Naive thymus-derived CD8-positive, alpha-beta T cell (primary cell): ENCODE data around the gene RAD52. TPM values are rescaled to one million over a fixed set of nuclear protein-coding genes. Genes with fewer than 3 reads are reported as not detected.

ENCODE experiments used
- ATAC-seq, 2 donors: fragments of 150-1000 bp; cut with Tn5 transposase in 1 of 2; sonication (Bioruptor Pico), chemical (Tn5 transposase) in 1 of 2; 1 replicate in 1 of 2; 2 replicates in 1 of 2; pipeline ENCODE4 v1.10.0; 2021; ENCODE audit warnings: mild to moderate bottlenecking in 2 of 2, moderate library complexity in 2 of 2
- POLR2A ChIA-PET: fragments of 350-600 bp; sonication (Branson Sonifier 250); formaldehyde crosslinking; loops from one replicate; lab custom pipeline; 2021; ENCODE audit warnings: antibody characterized with exemption; lab: Charles Lee
- DNase-seq, 10 donors: peaks; one replicate each; pipeline versions ENCODE4 v3.0.0 to v3.0.0-alpha.2; 2020 to 2022
- H3K27ac Mint-ChIP-seq, 10 donors: one replicate each; pipeline ENCODE4 v1.8.0; 2020 to 2022; ENCODE audit warnings: mild to moderate bottlenecking in 10 of 10, mixed read lengths in 10 of 10, moderate library complexity in 4 of 10, inconsistent platforms in 1 of 10
- H3K27me3 Mint-ChIP-seq, 5 donors: one replicate each; pipeline ENCODE4 v1.8.0; 2021 to 2022; ENCODE audit warnings: mixed read lengths in 5 of 5
- H3K36me3 Mint-ChIP-seq, 3 donors: one replicate each; pipeline ENCODE4 v1.8.0; 2020 to 2022; ENCODE audit warnings: mixed read lengths in 3 of 3, mild to moderate bottlenecking in 2 of 3, inconsistent platforms in 1 of 3
- H3K4me1 Mint-ChIP-seq, 4 donors: one replicate each; pipeline ENCODE4 v1.8.0; 2021 to 2022; ENCODE audit warnings: mixed read lengths in 4 of 4
- H3K4me3 Mint-ChIP-seq, 10 donors: one replicate each; pipeline ENCODE4 v1.8.0; 2020 to 2022; ENCODE audit warnings: mild to moderate bottlenecking in 10 of 10, mixed read lengths in 10 of 10, moderate library complexity in 6 of 10, inconsistent platforms in 1 of 10
- H3K9me3 Mint-ChIP-seq, 9 donors: one replicate each; pipeline ENCODE4 v1.8.0; 2020 to 2022; ENCODE audit warnings: mixed read lengths in 9 of 9, mild to moderate bottlenecking in 3 of 9, inconsistent platforms in 1 of 9, moderate library complexity in 1 of 9
- polyA plus RNA-seq, 3 donors: library from polyadenylated mRNA; unstranded; fragments of 300-500 nt; fragmentation: Illumina TruSeq; gene quantifications; one replicate each; pipeline ENCODE4 v1.2.3, GENCODE V29; 2021
- total RNA-seq, 8 experiments: library from RNA in 2 of 8; stranded (reverse) in 2 of 8; gene quantifications; one replicate each; pipeline ENCODE4 v1.2.3 and lab custom pipeline; 2021 to 2026

Gene RAD52
- total and polyA plus RNA-seq, 5 experiments from 2014 or later: 2.1 to 30.0 (median 4.9) TPM

DNA sequence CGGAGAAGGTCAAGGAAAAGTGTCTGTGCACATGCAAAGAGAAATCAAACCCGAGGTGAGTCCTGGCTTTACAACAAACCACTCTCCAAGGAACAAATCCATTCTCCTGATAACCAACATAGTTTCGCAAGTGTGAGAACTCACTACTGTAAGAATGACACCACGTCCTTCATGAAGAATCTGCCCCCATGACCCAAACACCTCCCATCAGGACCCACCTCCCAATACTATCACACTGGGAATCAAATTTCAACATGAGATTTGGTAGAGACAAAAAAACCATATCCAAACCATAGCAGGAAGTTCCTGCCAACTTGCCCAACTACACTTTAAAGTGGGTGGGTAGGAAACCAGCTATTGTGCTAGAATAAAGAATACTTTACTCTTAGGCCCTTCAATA, 39.2 kb upstream of the RAD52 start:
- POLR2A ChIA-PET: interaction anchor here (1.4 kb wide), 1 partner anchor 39 kb away, joined by 6 read pairs; the partner anchor contains the start of gene RAD52
- H3K4me1 Mint-ChIP-seq: peaks cover 23 to 40% (median 39%) of the 10 kb centered on the region in 4 donors
- peak overlapping the region; percentile 0 to 96 (median 90) for H3K4me3 Mint-ChIP-seq
- DNase-seq (peak in 2 of 10 donors; percentile 19 to 28), ATAC-seq (no peak)
- H3K36me3 Mint-ChIP-seq: peaks cover 0 to 1% (median 0%) of the 10 kb centered on the region in 3 donors
- peak overlapping the region in 9 of 10 donors; percentile 45 to 97 (median 91) for H3K27ac Mint-ChIP-seq
- H3K27me3 Mint-ChIP-seq: no peaks in the 10 kb centered on the region
- no peaks in the 10 kb centered on the region for H3K9me3 Mint-ChIP-seq

DNA sequence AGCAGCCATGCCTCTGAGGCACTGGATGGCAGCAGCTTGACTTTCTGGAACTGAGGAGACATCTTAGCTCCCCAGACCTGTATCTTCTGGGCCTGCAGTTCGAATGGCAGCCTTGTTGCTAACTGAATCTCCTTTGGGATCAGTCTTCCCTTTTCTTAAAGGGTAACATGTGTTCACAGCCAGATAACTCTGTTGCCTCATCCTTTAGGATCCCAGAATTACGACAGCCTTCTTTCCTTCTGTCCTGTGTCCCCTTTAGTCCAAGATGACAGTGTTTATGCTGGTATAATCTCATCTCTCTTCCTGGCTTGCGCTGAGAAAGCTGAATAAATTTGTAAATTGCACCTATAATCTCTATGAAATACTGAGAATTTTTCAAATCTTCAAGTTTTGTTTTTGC, 32.5 kb upstream of the RAD52 start:
- Mint-ChIP-seq H3K27ac (peak overlapping the region in 1 of 10 donors; percentile 1), H3K9me3 (no peaks in the 10 kb centered on the region), H3K4me1 (no peaks in the 10 kb centered on the region), H3K36me3 (no peaks in the 10 kb centered on the region), H3K4me3 (no peak overlapping the region), H3K27me3 (no peaks in the 10 kb centered on the region)
- POLR2A ChIA-PET: no interaction called here
- ATAC-seq (no peak), DNase-seq (no peak)

DNA sequence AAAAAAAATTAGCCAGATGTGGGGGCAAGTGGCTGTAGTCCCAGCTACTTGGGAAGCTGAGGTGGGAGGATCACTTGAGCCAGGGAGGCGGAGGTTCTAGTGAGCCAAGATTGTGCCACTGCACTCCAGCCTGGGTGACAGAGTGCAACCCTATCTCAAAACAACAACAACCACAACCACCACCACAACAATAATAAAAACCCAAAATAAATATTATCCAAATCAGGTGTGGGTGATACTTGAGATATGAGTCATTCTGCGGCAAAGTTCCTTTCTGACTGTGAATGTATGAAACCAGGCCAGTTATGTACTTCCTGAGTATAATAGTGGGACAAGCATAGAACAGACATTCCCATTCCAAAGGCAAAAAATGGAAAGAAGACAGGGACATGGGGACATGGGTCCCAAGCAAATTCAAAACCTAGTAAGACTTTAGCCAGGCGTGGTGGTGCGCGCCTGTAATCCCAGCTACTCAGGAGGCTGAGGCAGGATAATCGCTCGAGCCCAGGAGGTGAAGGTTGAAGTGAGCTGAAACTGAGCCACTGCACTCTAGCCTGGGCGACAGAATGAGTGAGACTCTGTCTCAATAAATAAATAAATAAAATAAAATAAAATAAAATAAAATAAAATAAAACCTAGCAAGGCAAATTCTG, 31.8 kb upstream of the RAD52 start:
- Mint-ChIP-seq H3K27me3 (no peaks in the 10 kb centered on the region), H3K27ac (no peak overlapping the region), H3K36me3 (no peaks in the 10 kb centered on the region), H3K4me1 (no peaks in the 10 kb centered on the region), H3K4me3 (no peak overlapping the region), H3K9me3 (no peaks in the 10 kb centered on the region)
- no peak for ATAC-seq
- POLR2A ChIA-PET: no interaction called here
- no peak for DNase-seq

DNA sequence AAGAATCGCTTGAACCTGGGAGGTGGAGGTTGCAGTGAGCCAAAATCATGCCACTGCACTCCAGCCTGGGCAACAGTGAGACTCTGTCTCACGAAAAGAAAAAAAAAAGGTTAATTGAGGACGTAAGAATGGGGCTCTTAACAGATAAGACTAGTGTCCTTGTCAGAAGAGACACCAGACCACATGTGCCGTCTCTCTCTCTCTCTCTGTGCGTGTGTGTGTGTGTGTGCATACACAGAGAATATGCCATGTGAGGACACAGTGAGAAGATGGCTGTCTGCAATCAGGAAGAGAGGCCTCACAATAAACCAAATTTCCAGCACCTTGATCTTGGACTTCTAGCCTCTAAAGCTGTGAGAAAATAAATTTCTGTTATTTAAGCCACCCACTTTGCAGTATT, 29.9 kb upstream of the RAD52 start:
- Mint-ChIP-seq H3K36me3 (no peaks in the 10 kb centered on the region), H3K27me3 (no peaks in the 10 kb centered on the region), H3K27ac (no peak overlapping the region), H3K4me1 (no peaks in the 10 kb centered on the region), H3K9me3 (no peaks in the 10 kb centered on the region), H3K4me3 (no peak overlapping the region)
- POLR2A ChIA-PET: interaction anchor here (0.7 kb wide), 1 partner anchor 138 kb away, joined by 3 read pairs; no protein-coding TSS in a partner anchor
- ATAC-seq (no peak), DNase-seq (no peak)

DNA sequence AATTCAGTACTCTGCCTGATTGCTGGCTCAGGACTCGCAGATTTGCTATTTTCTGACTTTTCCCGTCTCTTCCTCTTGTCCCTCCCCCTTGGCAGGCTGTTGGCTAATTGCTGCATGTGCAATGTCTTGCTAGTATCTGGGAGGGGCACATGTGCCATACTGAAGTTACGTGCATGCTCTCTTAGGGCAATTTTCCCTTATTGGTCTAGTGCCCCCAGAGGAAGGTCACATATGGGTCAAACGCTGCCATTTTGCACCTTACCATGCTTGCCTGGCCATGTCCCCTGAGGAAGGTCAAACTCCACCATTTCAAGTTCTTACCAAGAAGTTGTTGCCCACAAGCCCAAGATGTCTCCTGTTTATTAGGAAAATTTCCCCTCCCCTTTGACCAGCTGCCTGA, 27.7 kb upstream of the RAD52 start:
- no peaks in the 10 kb centered on the region for H3K9me3 Mint-ChIP-seq
- H3K4me3 Mint-ChIP-seq: no peak overlapping the region
- DNase-seq: no peak
- H3K27ac Mint-ChIP-seq: no peak overlapping the region
- no peaks in the 10 kb centered on the region for H3K27me3 Mint-ChIP-seq
- POLR2A ChIA-PET: interaction anchor here (1.6 kb wide), 1 partner anchor 13 kb away, joined by 5 read pairs; no protein-coding TSS in a partner anchor
- H3K4me1 Mint-ChIP-seq: no peaks in the 10 kb centered on the region
- H3K36me3 Mint-ChIP-seq: no peaks in the 10 kb centered on the region
- ATAC-seq: no peak

DNA sequence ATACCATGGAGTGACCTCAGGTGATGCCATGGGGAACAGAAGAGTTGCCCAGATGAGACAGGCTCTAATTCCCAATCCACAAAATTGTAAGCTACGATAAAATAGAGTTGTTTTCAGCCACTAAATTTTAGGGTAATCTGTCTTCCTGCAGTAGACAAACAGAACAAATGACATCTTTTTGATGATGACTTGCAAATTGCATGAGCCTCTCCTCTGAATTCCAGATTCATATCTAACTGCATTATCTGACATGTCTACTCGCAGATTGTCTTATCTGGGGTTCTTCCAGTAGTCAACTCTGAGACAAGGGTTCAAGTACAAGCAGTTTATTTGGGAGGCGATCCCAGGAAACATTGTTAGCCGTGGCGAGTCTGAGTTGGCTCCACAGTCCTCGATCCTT, 27.1 kb upstream of the RAD52 start:
- Mint-ChIP-seq H3K36me3 (no peaks in the 10 kb centered on the region), H3K4me3 (no peak overlapping the region), H3K9me3 (no peaks in the 10 kb centered on the region), H3K27ac (no peak overlapping the region), H3K27me3 (no peaks in the 10 kb centered on the region), H3K4me1 (no peaks in the 10 kb centered on the region)
- POLR2A ChIA-PET: no interaction called here
- no peak for DNase-seq
- no peak for ATAC-seq

DNA sequence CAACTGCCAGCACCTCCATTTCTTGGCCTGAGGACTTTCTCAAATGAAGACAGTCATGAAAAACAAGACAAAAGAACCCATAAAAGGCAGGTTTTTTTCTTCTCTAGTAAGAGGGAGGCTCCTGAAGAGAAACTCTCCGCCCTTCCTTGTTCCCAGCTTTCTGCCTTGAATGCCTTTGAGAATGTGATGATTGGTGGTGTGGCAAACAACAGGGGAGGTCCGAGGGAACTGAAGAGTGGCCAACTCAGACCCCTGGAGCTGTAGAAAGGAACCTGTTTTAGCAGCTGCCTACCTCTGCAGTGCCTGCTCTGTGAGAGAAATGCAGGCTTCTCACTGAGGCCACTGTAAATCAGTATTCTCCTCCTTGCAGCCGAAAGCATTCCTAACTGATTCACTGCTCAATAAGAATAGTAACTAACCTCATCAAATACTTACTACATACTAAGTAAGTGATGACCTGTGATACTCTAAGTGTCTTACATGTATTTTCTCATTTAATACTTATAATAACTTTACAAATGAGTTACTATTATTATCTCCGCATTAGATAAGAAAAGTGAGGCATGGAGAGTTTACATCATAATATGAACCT, 24.9 kb upstream of the RAD52 start:
- POLR2A ChIA-PET: interaction anchor here (0.5 kb wide), 1 partner anchor 30 kb away, joined by 8 read pairs; no protein-coding TSS in a partner anchor
- H3K27me3 Mint-ChIP-seq: no peaks in the 10 kb centered on the region
- H3K4me1 Mint-ChIP-seq: no peaks in the 10 kb centered on the region
- H3K4me3 Mint-ChIP-seq: no peak overlapping the region
- no peaks in the 10 kb centered on the region for H3K9me3 Mint-ChIP-seq
- no peak for ATAC-seq
- H3K36me3 Mint-ChIP-seq: no peaks in the 10 kb centered on the region
- no peak overlapping the region for H3K27ac Mint-ChIP-seq
- no peak for DNase-seq

DNA sequence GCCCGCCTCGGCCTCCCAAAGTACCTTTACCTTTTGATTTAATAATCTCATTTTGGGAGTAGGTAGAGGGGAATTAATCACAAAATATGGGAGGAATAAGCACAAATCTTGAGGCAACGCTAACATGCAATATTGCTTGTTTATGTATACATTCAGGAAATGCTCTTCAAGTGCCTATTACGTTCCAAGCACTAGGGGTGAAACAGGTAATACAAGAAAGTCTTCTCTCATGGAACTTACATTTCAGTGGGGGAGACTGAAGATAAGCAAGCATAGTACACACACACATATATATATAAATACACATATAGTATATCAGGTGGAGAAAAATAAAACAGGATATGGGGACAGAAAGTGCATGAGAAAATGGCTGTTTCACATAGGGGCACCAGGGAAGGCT, 22.5 kb upstream of the RAD52 start:
- ATAC-seq (no peak), DNase-seq (no peak)
- H3K9me3 Mint-ChIP-seq: no peaks in the 10 kb centered on the region
- no peak overlapping the region for H3K27ac Mint-ChIP-seq
- H3K27me3 Mint-ChIP-seq: no peaks in the 10 kb centered on the region
- no peaks in the 10 kb centered on the region for H3K36me3 Mint-ChIP-seq
- H3K4me1 Mint-ChIP-seq: no peaks in the 10 kb centered on the region
- H3K4me3 Mint-ChIP-seq: no peak overlapping the region
- POLR2A ChIA-PET: no interaction called here

DNA sequence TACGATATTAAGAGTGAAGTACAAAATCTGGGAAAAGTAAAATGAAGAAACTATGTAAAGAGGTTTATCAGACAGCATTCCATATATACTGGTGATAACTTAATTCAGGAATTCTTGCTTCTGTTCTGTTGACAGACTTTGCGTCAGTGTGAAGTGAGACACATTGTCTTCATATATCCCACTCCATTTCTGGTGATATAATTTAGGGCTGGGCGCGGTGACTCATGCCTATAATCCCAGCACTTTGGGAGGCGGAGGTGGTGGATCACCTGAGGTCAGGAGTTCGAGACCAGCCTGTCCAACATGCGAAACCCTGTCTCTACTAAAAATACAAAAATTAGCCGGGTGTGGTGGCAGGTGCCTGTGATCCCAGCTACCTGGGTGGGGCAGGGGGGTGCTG, 20.3 kb upstream of the RAD52 start:
- ATAC-seq (no peak), DNase-seq (no peak)
- no peak overlapping the region for H3K27ac Mint-ChIP-seq
- H3K36me3 Mint-ChIP-seq: no peaks in the 10 kb centered on the region
- no peak overlapping the region for H3K4me3 Mint-ChIP-seq
- no peaks in the 10 kb centered on the region for H3K4me1 Mint-ChIP-seq
- POLR2A ChIA-PET: interaction anchor here (0.7 kb wide), 1 partner anchor 54 kb away, joined by 3 read pairs; no protein-coding TSS in a partner anchor
- H3K27me3 Mint-ChIP-seq: no peaks in the 10 kb centered on the region
- H3K9me3 Mint-ChIP-seq: no peaks in the 10 kb centered on the region

DNA sequence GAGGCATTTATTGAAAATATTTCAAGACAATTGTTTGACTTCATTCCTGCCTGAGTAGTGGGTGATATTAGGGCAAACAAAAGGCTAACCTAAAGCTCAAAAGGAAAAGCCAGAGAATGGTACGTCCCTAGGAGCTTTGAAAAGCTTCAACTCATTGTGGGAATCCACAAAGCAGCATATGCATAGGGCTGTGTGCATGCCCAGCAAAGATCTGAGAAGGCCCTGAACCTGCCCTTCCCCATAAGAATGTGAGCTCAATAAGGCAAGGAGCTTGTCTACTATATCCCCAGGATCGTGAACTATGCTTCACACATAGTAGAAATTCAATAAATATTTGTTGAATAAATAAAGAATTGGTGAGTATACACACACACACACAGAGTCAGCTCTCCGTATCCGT, 19.1 kb upstream of the RAD52 start:
- Mint-ChIP-seq H3K4me3 (no peak overlapping the region), H3K27ac (no peak overlapping the region), H3K36me3 (no peaks in the 10 kb centered on the region), H3K4me1 (no peaks in the 10 kb centered on the region), H3K27me3 (no peaks in the 10 kb centered on the region), H3K9me3 (no peaks in the 10 kb centered on the region)
- DNase-seq: no peak
- ATAC-seq: no peak
- POLR2A ChIA-PET: no interaction called here

DNA sequence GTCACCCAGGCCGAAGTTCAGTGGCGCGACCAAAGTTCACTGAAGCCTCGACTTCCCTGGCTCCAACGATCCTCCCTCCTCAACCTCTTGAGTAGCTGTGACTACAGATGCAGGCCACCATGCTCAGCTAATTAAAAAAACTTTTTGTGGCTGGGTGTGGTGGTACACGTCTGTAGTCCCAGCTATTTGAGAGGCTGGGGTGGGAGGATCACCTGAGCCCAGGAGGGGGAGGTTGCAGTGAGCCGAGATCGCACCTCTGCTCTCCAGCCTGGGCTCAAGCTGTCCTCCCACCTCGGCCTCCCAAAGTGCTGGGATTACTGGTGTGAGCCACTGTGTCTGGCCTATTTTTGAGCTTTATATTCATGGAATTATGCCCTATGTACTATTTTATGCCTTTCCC, 18.1 kb upstream of the RAD52 start:
- ATAC-seq: no peak
- Mint-ChIP-seq H3K4me1 (no peaks in the 10 kb centered on the region), H3K9me3 (no peaks in the 10 kb centered on the region), H3K36me3 (no peaks in the 10 kb centered on the region), H3K27ac (peak overlapping the region in 1 of 10 donors; percentile 71), H3K4me3 (no peak overlapping the region), H3K27me3 (no peaks in the 10 kb centered on the region)
- POLR2A ChIA-PET: no interaction called here
- DNase-seq: no peak

DNA sequence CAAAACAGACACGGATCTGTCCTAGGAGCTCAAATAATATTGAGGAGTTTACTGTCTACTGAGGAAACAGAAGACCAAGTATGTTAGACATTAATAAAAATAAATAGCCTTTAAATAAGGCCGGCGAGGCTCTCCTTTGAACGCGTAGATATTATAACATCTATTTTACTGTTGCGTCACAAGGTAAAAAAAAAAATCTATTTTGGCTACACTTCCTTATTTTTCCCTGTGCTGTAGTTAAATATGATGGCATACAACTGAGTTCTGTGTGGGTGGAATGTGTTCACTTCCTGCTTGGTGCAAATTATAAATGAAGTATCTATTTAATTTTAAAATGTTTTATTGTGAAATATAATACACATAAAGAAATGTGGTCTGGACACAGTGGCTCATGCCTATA, 17.2 kb upstream of the RAD52 start:
- DNase-seq: no peak
- no peaks in the 10 kb centered on the region for H3K36me3 Mint-ChIP-seq
- POLR2A ChIA-PET: no interaction called here
- H3K9me3 Mint-ChIP-seq: no peaks in the 10 kb centered on the region
- H3K27me3 Mint-ChIP-seq: no peaks in the 10 kb centered on the region
- no peak for ATAC-seq
- H3K27ac Mint-ChIP-seq: peak overlapping the region in 1 of 10 donors; percentile 15
- H3K4me1 Mint-ChIP-seq: no peaks in the 10 kb centered on the region
- H3K4me3 Mint-ChIP-seq: no peak overlapping the region

DNA sequence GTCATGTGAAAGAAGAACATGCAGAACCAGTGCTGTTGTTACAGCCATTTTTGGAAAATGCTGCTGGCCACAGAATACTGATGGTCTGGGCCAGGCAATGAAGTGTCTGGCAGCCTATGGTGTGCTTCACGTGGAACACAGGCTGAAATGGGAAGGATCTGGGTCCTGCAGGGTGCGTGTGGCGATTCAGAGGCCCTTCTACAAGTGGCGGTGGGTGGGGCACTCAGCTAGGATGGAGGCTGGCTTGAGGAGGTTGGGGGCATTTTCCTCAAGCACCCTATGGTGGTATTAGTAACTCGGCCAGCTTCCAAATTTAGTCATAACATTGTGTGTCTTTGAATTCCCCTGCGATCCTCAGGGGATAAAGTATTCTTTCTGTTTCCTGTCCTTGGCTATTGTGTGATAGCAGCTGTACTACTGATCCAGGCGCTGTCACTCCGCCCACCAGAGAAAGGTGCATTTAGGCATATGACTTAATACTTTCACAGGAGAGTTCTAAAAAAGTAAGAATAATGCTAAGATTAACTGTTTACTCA, 9.2 kb upstream of the RAD52 start:
- no peaks in the 10 kb centered on the region for H3K4me1 Mint-ChIP-seq
- POLR2A ChIA-PET: interaction anchor here (1.2 kb wide), 1 partner anchor 143 kb away, joined by 3 read pairs; no protein-coding TSS in a partner anchor

More for the DNA sequence above, 9.2 kb upstream of the RAD52 start:
- no peak overlapping the region for H3K4me3 Mint-ChIP-seq
- no peaks in the 10 kb centered on the region for H3K36me3 Mint-ChIP-seq
- DNase-seq (no peak), ATAC-seq (no peak)
- no peak overlapping the region for H3K27ac Mint-ChIP-seq
- no peaks in the 10 kb centered on the region for H3K27me3 Mint-ChIP-seq
- no peaks in the 10 kb centered on the region for H3K9me3 Mint-ChIP-seq
